PC-9 (cell line): ENCODE data around the gene CLINT1. TPM values are rescaled to one million over a fixed set of nuclear protein-coding genes. Genes with fewer than 3 reads are reported as not detected.

Experiments
- BruUV-seq: library from RNA; stranded (reverse); fragments of 400-500 nt; replicated peaks from 2 replicates; lab custom pipeline; 2021; lab: Mats Ljungman, UMichigan
- CTCF ChIA-PET: fragments of 300-600 bp; sonication (Branson Sonifier 250); formaldehyde crosslinking; loops from one replicate; lab custom pipeline; 2022; ENCODE audit warnings: antibody characterized with exemption; lab: Charles Lee
- POLR2A ChIA-PET: fragments of 300-600 bp; sonication (Branson Sonifier 250); formaldehyde crosslinking; loops from one replicate; lab custom pipeline; 2022; ENCODE audit warnings: antibody characterized with exemption; ENCODE audit not compliant: unreplicated experiment; lab: Charles Lee
- DNase-seq, 2 experiments: peaks; one replicate each; pipeline versions ENCODE4 v3.0.0 to v3.0.0-alpha.2; 2015 to 2022; ENCODE audit warnings: mixed read lengths in 1 of 2
- H2AFZ ChIP-seq: fragments of 200-600 bp; sonication (generic); 2 replicates; pipeline ENCODE4 v1.8.1; 2017; ENCODE audit warnings: antibody characterized with exemption
- H3F3A ChIP-seq: fragments of 200-600 bp; sonication (generic); 2 replicates; pipeline ENCODE4 v1.8.1; 2017; ENCODE audit warnings: antibody characterized with exemption, mild to moderate bottlenecking, low read depth; ENCODE audit not compliant: insufficient read depth
- H3K27ac ChIP-seq: fragments of 200-600 bp; sonication (generic); 2 replicates; pipeline ENCODE4 v1.6.1; 2016; ENCODE audit warnings: mixed run types
- H3K27me3 ChIP-seq: fragments of 200-600 bp; sonication (generic); 2 replicates; pipeline ENCODE4 v1.6.1; 2016; ENCODE audit warnings: low read depth, mixed run types; ENCODE audit not compliant: insufficient read depth
- H3K36me3 ChIP-seq: fragments of 200-600 bp; sonication (generic); 2 replicates; pipeline ENCODE4 v1.6.1; 2016; ENCODE audit warnings: low read depth, mixed run types
- H3K4me1 ChIP-seq: fragments of 200-600 bp; sonication (generic); replicated peaks from 2 replicates; pipeline ENCODE4 v1.6.1; 2016; ENCODE audit warnings: mixed run types; ENCODE audit not compliant: insufficient read depth
- H3K4me2 ChIP-seq: fragments of 200-600 bp; sonication (generic); 2 replicates; pipeline ENCODE4 v1.6.1; 2017; ENCODE audit warnings: mixed run types
- H3K4me3 ChIP-seq: fragments of 200-600 bp; sonication (generic); 2 replicates; pipeline ENCODE4 v1.6.1; 2016; ENCODE audit warnings: mixed run types
- H3K79me2 ChIP-seq: fragments of 200-600 bp; sonication (generic); 2 replicates; pipeline ENCODE4 v1.6.1; 2017; ENCODE audit warnings: low read depth, mixed run types
- H3K9me2 ChIP-seq: fragments of 200-600 bp; sonication (generic); 2 replicates; pipeline ENCODE4 v1.8.1; 2017; ENCODE audit warnings: mild to moderate bottlenecking; ENCODE audit not compliant: insufficient read depth
- H3K9me3 ChIP-seq: fragments of 200-600 bp; sonication (generic); 2 replicates; pipeline ENCODE4 v1.8.1; 2016; ENCODE audit warnings: low read depth; ENCODE audit not compliant: insufficient read depth
- H4K20me1 ChIP-seq: fragments of 200-600 bp; sonication (generic); 2 replicates; pipeline ENCODE4 v1.8.1; 2017; ENCODE audit not compliant: insufficient read depth
- EZH2 ChIP-seq: fragments of 200-600 bp; sonication (generic); IDR thresholded peaks from 2 replicates; pipeline ENCODE4 v1.8.0; 2017; ENCODE audit warnings: antibody characterized with exemption, low read depth
- intact Hi-C: fragments of 100-400 bp; cut with micrococcal nuclease; formaldehyde crosslinking; loops from one replicate; pipeline ENCODE4 v1.10.0; 2022; ENCODE audit not compliant: unreplicated experiment
- total RNA-seq: library from RNA; stranded (reverse); gene quantifications from 2 replicates; pipeline ENCODE4 v1.2.3, GENCODE V29; 2021
- TF ChIP-seq, protein P1 (sequence below): fragments of 200-600 bp; sonication (generic); conservative IDR thresholded peaks from 2 replicates; pipeline ENCODE4 v1.6.1; 2017; ENCODE audit warnings: mixed run types, antibody characterized with exemption, mild to moderate bottlenecking, moderate library complexity

The CLINT1 gene
- total RNA-seq, 1 experiment from 2014 or later: 95.8 TPM

DNA sequence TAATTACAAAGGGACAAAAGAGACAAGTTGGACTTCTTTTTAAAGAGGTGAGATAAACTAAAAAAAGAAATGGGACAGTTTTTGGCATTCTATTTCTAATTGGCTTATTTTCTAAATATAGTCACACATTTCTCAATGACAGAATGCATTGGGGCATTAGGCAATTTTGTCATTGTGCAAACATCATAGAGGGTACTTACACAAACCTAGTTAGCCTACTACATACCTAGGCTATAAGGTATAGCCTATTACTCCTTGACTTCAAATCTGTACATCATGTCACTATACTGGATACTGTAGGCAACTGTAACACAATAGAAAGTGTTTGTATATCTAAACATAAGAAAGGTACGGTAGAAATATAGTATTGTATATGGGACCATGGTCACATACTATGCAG, 59.4 kb downstream of the CLINT1 start:
- Histone ChIP-seq H3K4me2 (no peak overlapping the region), H3K27me3 (no peaks in the 10 kb centered on the region)
- TF ChIP-seq EZH2: no peak
- TF ChIP-seq, protein P1, sequence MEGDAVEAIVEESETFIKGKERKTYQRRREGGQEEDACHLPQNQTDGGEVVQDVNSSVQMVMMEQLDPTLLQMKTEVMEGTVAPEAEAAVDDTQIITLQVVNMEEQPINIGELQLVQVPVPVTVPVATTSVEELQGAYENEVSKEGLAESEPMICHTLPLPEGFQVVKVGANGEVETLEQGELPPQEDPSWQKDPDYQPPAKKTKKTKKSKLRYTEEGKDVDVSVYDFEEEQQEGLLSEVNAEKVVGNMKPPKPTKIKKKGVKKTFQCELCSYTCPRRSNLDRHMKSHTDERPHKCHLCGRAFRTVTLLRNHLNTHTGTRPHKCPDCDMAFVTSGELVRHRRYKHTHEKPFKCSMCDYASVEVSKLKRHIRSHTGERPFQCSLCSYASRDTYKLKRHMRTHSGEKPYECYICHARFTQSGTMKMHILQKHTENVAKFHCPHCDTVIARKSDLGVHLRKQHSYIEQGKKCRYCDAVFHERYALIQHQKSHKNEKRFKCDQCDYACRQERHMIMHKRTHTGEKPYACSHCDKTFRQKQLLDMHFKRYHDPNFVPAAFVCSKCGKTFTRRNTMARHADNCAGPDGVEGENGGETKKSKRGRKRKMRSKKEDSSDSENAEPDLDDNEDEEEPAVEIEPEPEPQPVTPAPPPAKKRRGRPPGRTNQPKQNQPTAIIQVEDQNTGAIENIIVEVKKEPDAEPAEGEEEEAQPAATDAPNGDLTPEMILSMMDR: no peak

DNA sequence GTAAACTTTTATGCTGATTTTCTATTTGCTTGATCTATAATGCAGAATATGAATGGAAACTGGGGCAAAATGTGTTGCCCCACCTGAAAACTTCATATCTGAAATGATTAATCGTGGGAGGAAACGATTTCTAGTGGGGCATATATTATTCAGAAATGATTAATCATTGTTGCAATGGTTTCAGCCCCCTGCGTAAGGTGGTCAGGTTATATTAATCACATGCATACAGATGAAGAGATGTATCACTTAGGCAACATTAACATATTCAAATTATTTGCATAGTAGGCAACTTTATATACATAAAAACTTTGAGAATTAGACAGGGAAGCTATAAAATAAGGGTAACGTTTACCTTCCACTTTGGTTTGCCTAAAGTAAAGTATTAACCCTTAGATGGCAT, 65.6 kb downstream of the CLINT1 start:
- ChIA-PET CTCF (no interaction called here), POLR2A (no interaction called here)
- BruUV-seq: no TSS peak

More for the DNA sequence above, 59.4 kb downstream of the CLINT1 start:
- no peak overlapping the region for H3K27ac ChIP-seq
- no peaks in the 10 kb centered on the region for H3K79me2 ChIP-seq
- ChIA-PET POLR2A (no interaction called here), CTCF (no interaction called here)
- no peaks in the 10 kb centered on the region for H3K4me1 ChIP-seq
- no peak overlapping the region for H2AFZ ChIP-seq
- DNase-seq: no peak
- no peaks in the 10 kb centered on the region for H3K9me3 ChIP-seq
- H3K9me2 ChIP-seq: no peaks in the 10 kb centered on the region
- H3F3A ChIP-seq: no peaks in the 10 kb centered on the region; the same call in 1 of the 2 replicates
- intact Hi-C loops: no loop called here
- BruUV-seq: no TSS peak
- H3K36me3 ChIP-seq: peaks cover 16% of the 10 kb centered on the region; the same call in 1 of the 2 replicates
- H4K20me1 ChIP-seq: peaks cover 7% of the 10 kb centered on the region
- no peak overlapping the region for H3K4me3 ChIP-seq

DNA sequence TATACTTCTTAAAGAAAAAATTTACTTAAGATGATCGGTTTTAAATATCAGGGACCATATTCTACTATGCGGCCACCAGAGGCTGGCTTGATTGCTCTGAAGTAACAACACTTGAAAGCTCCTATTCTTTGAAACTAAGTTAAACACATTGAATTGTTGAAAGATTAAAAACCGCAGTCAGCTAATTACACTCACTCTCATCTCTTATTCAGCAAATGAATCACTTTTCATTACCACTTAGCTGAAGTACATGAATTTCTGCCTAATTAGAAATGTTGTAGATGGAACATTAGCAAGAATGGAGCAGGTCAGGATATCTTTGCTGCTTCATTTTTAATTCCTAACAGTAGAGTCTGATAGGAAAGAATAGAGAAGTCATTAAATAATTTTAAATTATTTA, 73.1 kb downstream of the CLINT1 start:
- no peaks in the 10 kb centered on the region for H3K79me2 ChIP-seq
- H3K27me3 ChIP-seq: no peaks in the 10 kb centered on the region
- DNase-seq: no peak
- ChIA-PET CTCF (no interaction called here), POLR2A (no interaction called here)
- peaks cover 5% of the 10 kb centered on the region; the same call in 1 of the 2 replicates for H3F3A ChIP-seq
- H3K9me3 ChIP-seq: no peaks in the 10 kb centered on the region
- no peak overlapping the region for H3K4me3 ChIP-seq
- no peaks in the 10 kb centered on the region for H3K4me1 ChIP-seq
- H3K4me2 ChIP-seq: no peak overlapping the region
- peaks cover 4% of the 10 kb centered on the region; the same call in 1 of the 2 replicates for H4K20me1 ChIP-seq
- intact Hi-C loops: no loop called here
- H3K9me2 ChIP-seq: no peaks in the 10 kb centered on the region
- TF ChIP-seq, protein P1: no peak
- no peak for TF ChIP-seq EZH2
- no peak overlapping the region for H2AFZ ChIP-seq
- peaks cover 23% of the 10 kb centered on the region; the same call in 1 of the 2 replicates for H3K36me3 ChIP-seq
- no peak overlapping the region for H3K27ac ChIP-seq
- BruUV-seq: no TSS peak

More for the DNA sequence above, 65.6 kb downstream of the CLINT1 start:
- Histone ChIP-seq H3K9me2 (no peaks in the 10 kb centered on the region), H3K27ac (no peak overlapping the region), H2AFZ (no peak overlapping the region), H3K4me3 (no peak overlapping the region), H3K9me3 (no peaks in the 10 kb centered on the region), H3K27me3 (no peaks in the 10 kb centered on the region), H3K79me2 (no peaks in the 10 kb centered on the region), H3K36me3 (peaks cover 26% of the 10 kb centered on the region), H3F3A (peaks cover 5% of the 10 kb centered on the region; the same call in 1 of the 2 replicates), H4K20me1 (peaks cover 9% of the 10 kb centered on the region), H3K4me1 (no peaks in the 10 kb centered on the region), H3K4me2 (no peak overlapping the region)
- no peak for DNase-seq
- TF ChIP-seq EZH2: no peak
- TF ChIP-seq, protein P1: no peak
- intact Hi-C loops: no loop called here
